MV-4-11 (cell line): ENCODE results near the gene PITPNM2.
A peak's percentile ranks its signal among the peaks of the same experiment; 100 is the strongest.

Source experiments
- DNase-seq: peaks from one replicate; lab custom pipeline; 2025; lab: John Stamatoyannopoulos, UW

PITPNM2 gene

DNA sequence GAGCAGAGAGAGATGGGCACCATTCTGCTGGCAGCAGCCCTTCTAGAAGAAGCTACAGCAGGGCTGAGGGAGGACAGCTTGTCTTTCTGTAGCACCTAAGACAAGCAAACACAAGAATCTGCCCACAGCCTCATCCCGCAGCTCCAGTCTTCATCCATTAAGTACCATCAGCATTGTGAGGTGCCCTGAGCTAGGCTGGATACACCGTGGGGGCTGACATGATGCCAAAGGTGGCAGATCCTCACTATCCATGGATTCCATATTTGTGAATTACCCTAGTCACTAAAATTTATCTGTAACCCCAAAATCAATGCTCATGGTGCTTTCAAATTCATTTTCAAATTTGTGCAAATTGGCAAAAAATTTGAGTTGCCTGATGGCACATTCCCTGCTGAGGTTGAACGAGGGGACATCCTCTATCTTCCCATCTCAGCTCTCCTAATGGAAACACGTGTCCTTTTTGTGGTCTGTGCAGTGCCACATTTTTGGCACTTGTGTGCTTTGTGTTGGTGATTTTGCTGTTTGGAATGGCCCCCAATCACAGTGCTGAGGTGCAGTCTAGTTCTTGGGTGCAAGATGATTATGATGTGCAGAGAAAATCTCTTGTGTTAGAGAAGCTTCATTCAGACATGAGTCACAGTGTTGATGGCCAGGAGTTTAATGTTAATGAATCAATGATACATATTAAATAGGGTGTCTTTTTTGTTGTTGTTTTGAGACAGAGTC is 7.0 kb downstream of the PITPNM2 start:
- DNase-seq: no peak

- peak; percentile 85 for DNase-seq
These were observed 7.8 kb downstream of the PITPNM2 start for GRCh38 chr12:123142921-123143735.

DNA sequence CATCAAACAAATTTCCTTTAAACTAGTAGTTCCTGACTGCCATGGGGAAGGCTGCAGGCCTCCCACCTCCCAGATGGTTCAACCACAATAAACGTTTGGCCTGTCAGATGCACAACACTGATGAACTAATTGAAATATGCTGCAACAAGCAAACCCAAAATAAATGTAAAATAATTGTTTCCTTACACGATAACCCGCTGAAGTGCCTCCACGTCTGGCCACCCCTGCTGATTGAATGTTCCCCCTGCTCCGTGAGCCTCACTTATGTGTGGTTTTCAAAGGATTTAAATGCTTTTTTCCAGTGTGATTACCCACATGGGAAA is 8.4 kb downstream of the PITPNM2 start:
- DNase-seq: no peak

- no peak for DNase-seq
These were observed 9.0 kb downstream of the PITPNM2 start for GRCh38 chr12:123141615-123142517.

DNA sequence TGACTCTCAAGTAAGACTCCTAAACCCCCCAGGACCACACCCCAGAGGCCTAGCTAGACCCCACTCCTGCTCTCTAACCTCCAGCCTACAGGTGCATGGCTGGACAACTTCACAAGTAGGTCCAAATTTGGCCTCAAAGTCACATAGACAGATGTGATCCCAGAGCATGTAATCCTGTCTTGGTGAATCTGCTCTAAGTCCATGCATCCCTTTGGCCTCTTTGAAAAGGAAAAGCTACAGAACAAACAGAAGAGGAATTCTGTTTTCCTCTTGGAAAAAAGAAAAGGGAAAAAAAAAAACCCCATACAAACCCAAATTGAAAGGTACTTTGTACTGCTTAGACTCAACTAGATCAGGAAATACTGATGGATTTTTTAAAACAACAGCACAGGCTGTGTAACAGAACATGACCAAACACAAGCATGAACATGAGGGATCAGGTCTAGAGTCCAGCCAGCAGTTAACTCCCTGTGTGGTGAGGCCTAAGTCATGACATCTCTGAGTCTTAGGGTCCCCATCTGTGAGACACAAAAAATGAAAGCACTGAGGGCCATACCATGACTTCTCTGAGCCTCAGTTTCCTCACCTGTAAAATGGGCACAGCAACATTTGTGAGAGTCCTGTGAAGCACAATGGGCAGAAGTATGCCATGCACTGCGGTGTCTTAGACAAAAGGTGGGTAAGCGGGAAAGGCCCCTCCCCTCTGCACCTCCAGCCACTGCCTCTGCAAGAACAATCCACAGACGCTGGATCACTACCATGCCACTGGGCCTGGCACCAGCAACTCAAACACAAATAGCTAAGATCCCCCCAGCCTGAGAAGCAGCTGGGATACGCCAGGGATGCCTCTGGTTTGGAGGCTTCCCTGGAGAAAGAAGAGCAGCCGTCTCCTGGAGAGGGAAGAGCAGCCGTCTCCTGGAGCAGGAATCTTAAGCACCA is 9.9 kb downstream of the PITPNM2 start:
- DNase-seq: no peak

- no peak for DNase-seq
These were observed 10.8 kb downstream of the PITPNM2 start for GRCh38 chr12:123139926-123140675.

DNA sequence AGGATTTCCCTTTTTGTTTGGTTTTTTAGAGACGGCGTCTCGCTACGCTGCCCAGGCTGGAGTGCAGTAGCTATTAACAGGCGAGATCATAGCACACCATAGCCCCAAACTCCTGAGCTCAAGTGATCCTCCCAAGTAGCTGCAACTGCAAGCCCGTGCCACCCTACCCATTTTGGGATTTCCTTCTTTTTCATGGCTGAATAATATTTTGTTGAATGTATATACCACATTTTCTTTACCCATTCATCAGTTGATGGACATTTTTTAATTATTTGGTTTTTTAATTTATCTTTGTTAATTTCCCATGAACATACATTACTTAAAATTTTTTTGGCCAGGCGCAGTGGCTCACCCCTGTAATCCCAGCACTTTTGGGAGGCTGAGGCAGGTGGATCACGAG is 15.2 kb downstream of the PITPNM2 start:
- DNase-seq: no peak

GRCh38 chr12:123134826-123135225 is 16.1 kb downstream of the PITPNM2 start:
- DNase-seq: no peak

DNA sequence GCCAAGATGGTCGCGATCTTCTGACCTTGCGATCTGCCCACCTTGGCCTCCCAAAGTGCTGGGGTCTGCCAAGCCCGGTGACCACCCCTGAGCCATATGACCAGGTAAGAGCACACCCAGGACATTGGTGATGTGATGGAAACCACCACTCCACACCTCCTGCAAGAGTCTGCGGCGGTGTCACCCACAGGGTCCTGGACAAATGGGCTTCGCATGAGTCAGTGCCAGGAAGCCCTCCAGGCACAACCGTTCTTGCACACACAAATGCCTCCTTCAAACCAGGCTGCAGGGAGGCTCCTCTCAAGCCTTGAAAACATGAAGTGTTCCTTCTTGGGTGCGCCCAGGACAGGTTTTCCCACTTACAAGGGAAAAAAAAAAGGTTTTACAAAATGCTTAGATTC is 16.6 kb downstream of the PITPNM2 start:
- no peak for DNase-seq

GRCh38 chr12:123133701-123134100 is 17.2 kb downstream of the PITPNM2 start:
- no peak for DNase-seq

GRCh38 chr12:123132951-123133619 is 17.8 kb downstream of the PITPNM2 start:
- no peak for DNase-seq

DNA sequence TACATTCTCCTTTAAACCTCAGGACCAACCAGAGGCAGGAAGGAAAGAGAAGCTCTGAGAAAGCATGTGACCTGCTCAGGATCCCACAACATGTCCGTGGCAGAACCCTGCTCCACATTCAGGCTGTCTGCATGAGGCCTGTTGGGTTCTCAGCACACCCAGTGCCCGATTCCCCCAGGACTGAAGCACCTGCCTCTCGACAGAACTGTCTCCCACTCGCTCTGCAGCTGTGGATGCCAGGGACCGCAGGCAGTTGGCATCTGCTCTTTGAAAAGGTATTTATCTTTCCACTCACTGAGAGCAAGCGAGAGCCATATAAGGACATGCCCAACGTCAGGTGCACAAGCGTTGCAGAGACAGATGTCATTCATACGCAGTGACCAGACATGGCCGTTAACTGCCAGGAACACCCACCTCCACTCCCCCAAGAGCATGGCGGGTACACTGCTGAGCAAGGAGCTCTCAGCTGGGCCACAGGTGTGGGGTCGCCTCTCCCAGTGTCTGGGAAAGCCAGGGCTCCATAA is 18.9 kb downstream of the PITPNM2 start:
- no peak for DNase-seq

- DNase-seq: no peak
These were observed 19.5 kb downstream of the PITPNM2 start for GRCh38 chr12:123131291-123131832.

- DNase-seq: no peak
These were observed 21.3 kb downstream of the PITPNM2 start for GRCh38 chr12:123129621-123130020.

- DNase-seq: no peak
These were observed 23.8 kb downstream of the PITPNM2 start for GRCh38 chr12:123127182-123127495.

DNA sequence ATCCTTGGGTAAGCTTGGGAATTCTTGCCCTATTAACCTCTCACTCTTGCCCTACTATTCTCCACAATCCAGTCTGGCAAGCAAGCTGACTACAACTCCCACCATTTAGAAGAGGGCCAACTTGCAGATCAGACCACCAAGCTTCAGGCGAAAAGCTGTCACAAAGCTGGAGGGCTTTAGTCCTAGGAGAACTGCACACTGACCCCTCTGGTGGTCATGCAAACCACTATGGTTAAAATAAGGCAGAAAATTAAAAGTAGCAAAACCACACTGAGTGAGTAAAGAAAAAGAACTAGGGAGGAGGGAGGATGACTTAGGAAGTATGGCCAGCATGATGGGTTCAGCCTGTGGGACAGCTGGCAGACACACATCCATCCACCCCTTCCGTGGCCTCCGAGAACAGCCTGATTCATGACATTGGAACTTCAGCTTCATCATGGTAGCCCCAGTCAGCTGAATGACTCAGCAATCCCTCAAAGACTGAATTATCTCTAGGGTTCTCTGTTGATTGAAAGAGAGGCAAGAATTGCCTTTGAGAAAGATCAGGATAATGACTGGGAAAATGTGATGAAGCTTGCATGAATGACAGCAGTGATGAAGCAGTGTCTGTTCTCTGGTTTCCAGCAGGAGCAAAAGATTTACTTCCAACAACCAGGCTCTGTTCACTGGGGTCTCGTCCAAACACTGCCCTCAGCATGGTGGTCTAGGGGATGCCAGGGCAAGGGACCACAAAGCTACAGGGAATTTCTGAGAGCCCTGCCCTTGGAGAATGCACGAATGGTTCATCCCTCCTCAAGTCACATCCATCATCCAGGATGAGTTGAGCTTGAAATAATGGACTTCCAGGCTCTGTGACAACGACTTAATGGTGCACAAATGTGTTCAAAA is 24.4 kb downstream of the PITPNM2 start:
- DNase-seq: peak; percentile 76

GRCh38 chr12:123122626-123123025 is 28.3 kb downstream of the PITPNM2 start:
- no peak for DNase-seq

GRCh38 chr12:123121670-123122069 is 29.2 kb downstream of the PITPNM2 start:
- no peak for DNase-seq
